Middle frontal gyrus (tissue), 1 donor: ENCODE data around the gene FADS3.

ENCODE experiments used
- DNase-seq: peaks from one replicate; pipeline ENCODE4 v3.0.0-alpha.2; 2015; ENCODE audit warnings: low spot score; ENCODE audit errors: extremely low spot score

Gene FADS3

DNA sequence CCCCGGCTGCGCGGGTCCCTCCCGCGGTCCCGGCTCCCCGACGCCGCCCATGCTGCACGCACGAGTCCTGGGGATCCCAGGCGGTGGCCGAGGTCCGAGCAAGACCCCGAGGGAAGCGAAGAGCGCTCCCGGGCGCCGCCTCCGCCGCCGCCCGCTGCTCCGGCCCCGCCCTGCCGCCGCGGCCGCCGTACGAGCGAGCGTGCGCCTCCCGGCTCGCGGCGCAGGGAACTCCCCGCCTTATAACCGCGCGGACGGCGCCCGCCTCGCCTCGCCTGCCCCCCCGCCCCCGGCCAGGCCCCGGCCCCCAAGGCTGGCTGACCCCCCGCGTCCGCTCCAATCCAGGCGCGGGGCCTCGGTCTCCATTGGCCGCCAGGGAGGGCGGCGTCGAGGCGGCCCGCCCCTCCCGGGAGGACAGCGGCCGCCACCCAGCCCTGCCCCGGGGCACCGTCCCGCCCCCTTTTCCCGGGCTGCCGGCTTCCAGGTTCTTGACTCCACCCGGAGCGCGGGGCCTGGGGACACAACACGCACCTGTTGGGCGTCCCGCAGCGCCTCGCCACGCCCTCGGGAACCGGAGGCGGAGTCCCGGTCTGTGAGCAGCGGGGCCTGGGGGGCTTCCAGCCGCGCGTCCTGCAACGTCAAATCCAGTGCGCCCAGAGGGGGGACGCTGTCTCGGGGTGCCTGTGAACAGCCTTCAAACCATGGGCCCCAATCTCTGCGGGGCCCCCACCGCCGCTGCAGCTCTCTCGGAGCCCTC lies at the start of gene FADS3:
TSS of gene FADS3 (minus strand) at position 215 of the 754 bp plus-strand sequence. CDS start at position 51, 164 bp downstream.
- DNase-seq = peak; percentile 65

- no peak for DNase-seq
These were observed 49.1 kb upstream of the FADS3 start for GRCh38 chr11:61940466-61940865.

GRCh38 chr11:61935861-61936260 lies 44.5 kb upstream of the FADS3 start:
- DNase-seq = no peak

DNA sequence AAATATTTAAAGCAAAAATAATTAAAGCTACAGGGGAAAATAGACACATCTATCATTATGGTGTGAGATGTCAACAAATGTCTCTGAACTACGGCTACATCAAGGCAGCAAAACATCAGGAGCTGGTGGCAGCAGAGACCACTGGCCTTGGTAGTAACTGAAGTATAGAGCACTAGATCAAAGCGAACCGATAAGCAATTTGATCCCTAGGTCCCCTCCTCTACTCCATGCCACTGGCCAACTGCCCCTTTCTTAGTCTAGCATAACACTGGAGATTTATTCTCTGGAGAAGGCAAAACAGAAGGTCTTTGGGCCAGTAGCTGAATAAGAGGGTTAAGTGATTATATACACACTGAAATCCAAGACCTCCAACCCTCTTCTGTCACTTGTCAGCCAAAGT lies 39.6 kb upstream of the FADS3 start:
- DNase-seq = no peak

GRCh38 chr11:61928606-61929005 lies 37.3 kb upstream of the FADS3 start:
- no peak for DNase-seq

DNA sequence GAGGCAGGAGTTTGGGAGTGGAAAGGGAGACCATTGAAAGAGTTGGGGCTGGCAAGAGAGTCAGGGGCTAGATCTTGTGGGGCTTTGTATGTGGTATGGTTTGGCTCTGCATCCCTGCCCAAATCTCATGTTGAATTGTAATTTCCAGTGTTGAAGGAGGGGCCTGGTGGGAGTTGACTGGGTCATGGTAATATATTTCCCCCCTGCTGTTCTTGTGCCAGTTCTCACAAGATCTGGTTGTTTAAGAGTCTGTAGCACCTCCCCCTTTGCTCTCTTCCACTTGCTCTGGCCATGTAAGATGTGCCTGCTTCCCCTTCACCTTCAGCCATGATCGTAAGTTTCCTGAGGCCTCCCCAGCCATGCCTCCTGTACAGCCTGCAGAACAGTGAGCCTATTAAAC lies 36.2 kb upstream of the FADS3 start:
- no peak for DNase-seq

DNA sequence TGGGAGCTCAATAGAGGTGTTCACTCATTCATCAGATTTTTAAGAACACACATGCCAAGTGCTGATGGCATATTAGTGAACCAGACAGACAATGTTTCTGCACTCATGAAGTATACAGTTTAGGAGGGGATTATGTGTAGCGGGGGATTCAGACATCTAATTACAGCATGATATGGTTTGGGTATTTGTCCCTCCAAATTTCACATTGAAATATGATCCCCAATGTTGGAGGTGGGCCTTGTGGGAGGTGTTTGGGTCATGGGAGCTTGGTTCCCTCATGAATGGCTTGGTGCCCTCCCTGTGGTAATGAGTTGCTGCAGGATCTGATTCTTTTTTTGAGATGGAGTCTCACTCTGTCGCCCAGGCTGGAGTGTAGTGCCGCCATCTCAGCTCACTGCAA lies 34.9 kb upstream of the FADS3 start:
- no peak for DNase-seq

DNA sequence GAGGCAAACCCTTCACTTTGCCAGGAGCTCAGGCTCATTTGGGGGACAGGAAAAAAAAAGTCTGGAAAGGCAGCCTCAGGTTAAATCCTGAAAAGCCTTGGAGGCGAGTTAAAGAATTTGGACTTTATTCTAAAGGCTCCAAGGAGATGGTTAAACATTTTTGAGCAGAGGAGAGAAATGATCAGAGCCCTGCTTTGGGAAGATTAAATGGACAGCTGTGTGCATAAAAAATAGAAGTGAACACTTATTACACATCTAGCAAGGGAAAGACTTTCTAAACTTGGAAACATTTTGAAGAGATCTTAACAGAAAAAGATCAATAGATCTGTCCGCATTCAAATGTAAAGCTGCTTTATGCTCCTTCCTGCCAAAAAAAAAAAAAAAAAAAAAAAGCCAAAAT lies 34.4 kb upstream of the FADS3 start:
- DNase-seq = no peak

GRCh38 chr11:61924064-61924455 lies 32.7 kb upstream of the FADS3 start:
- no peak for DNase-seq

GRCh38 chr11:61923166-61924063 lies 32.1 kb upstream of the FADS3 start:
- DNase-seq = no peak

DNA sequence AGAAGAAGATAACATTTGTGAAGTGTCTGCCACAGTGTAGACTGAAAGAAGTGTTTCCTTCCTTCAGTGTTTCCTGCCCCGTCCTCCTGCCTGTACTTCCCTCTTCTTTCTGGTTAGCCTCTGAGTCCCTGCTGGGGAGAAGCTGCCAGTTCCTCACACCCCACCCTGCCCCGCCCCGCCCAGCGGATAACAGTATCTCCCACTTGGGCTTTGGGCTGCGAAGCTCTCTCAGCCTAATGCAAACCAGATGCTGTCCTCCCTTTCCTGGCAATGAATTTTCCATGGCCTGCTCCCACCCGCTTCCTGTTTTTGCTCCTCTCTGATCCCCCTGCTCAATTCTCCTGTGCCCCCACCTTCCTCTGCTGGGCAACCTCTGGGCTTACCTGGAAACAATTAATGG lies 31.2 kb upstream of the FADS3 start:
- no peak for DNase-seq

DNA sequence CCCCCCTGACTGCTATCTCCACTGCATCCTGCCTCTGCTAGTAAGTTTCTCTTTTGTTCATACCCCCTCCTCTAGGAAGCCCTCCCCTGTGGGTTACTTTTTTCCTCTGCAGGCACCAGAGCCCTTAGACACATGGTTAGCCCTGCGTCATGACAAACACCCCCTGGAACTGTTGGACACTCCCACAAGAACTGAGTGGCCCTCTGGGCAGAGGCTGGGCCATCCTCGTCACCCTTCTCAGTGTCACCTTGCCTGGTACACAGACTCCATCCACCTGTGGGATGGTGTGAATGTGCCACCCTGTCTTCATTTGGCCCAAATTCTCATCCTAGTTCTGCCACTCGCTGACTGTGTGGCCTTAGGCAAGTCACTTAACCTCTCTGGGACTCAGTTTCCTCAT lies 30.1 kb upstream of the FADS3 start:
- no peak for DNase-seq

GRCh38 chr11:61919705-61920631 lies 28.6 kb upstream of the FADS3 start:
- no peak for DNase-seq

- DNase-seq = no peak
These were observed 27.8 kb upstream of the FADS3 start for GRCh38 chr11:61918938-61919704.

DNA sequence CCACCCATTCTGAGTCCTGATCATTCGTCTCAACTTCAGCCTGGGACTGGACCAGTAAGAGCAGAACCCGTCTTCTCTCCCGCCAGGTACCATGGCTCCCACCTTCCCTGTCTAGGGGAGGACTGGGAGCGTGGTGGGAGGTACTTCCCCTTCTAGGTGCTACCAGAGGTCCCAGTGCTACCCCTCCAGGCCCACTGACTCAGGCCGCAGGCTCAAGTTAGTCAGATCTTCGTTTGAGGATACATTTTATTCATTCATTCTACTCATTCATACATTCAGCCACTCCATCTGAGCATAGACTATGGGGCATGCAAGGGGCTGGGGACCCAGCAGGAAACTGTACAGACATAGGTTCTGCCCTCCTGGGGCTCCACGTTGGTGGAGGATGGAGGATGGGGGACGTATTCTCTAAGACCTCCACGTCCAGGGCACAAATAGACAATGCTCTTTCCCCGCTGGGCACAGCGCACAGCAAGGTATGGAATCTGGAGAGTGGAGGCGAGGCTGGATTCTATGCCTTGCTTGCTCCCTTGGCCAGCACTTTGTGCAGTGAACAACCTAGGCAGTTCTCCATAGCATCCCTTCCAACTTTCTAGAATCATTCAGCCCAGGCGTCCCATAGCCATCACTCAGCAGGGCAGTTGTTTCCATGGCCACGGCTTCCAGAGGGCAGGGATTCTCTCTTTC lies 27.0 kb upstream of the FADS3 start:
- DNase-seq = no peak

DNA sequence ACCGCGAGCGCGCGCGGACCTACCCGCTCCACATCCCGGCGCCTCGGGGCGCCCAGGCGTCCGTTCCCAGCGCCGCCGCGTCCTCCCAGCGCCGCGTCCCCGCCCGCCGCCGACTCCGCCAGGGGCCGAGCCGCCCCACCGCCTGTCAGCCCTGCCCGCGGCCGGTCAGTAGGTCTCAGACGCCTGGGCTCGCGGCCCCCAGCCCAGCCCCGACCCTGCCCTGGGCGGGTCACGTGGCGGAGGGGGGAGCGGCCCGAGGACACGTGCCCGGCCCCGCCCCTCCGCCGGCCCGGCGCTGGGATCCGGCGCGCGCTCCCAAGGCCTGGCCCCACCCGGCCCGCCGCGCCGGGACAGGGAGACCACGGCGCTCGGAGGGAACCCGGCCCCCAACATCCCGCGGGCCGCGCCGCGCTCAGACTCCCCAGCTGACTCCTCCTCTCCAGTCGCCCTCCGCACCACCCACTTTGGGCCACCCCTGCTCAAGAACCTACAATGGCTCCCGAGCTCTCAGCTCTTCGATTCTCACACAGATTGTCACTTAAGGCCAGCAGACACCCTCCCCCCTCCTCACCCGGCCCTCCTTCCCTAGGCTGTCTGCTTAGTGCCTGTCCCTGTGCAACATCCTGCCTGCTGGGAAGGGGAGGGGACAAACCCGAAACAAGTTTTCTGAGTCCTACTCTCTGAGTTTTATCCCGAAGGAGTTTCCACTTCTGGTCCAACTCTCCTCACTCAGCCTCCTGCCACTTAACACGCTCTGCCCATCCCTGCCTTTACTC lies 26.2 kb upstream of the FADS3 start, which contains the start of gene RAB3IL1:
TSS of gene RAB3IL1 (minus strand) at position 233 of the 776 bp plus-strand sequence. CDS start at position 34, 199 bp downstream.
- no peak for DNase-seq

- no peak for DNase-seq
These were observed 25.5 kb upstream of the FADS3 start for GRCh38 chr11:61916737-61917333.

GRCh38 chr11:61914471-61915171 lies 23.3 kb upstream of the FADS3 start:
- DNase-seq = no peak
